OCI-LY3 (cell line): ENCODE data around the gene PLSCR4.

ENCODE experiments used
- CTCF ChIP-seq: fragments of 200-600, 300-600 bp; sonication (generic); IDR thresholded peaks from 2 replicates; pipeline ENCODE4 v1.5.1; 2014; ENCODE audit warnings: antibody characterized with exemption, low read length, low read depth
- EZH2phosphoT487 ChIP-seq: fragments of 200-600 bp; shearing (Covaris generic); IDR thresholded peaks from 2 replicates; pipeline ENCODE4 v1.6.1; 2018; ENCODE audit warnings: antibody characterized with exemption, mixed run types, low read depth

- TF ChIP-seq CTCF (no peak), EZH2phosphoT487 (no peak)
Measured at GRCh38 chr3:146217324-146217723, 33.6 kb downstream of the PLSCR4 start.
